Peyer's patch (tissue), 4 donors: ENCODE results near the gene PGAP3. TPM values are rescaled to one million over a fixed set of nuclear protein-coding genes. Genes with fewer than 3 reads are reported as not detected.

Experiments
- DNase-seq, 3 donors: peaks; one replicate each; pipeline ENCODE4 v3.0.0-alpha.2; 2017 to 2019
- H3K27ac ChIP-seq, 4 donors: fragments of 200-600 bp; sonication (generic); one replicate each; pipeline ENCODE4 v1.5.1; 2016 to 2019
- H3K27me3 ChIP-seq, 2 donors: fragments of 200-600 bp; sonication (generic); one replicate each; pipeline ENCODE4 v1.5.1; 2019
- H3K36me3 ChIP-seq, 3 donors: fragments of 200-600 bp; sonication (generic); one replicate each; pipeline ENCODE4 v1.5.1; 2016 to 2019
- H3K4me1 ChIP-seq, 4 donors: fragments of 200-600 bp; sonication (generic); one replicate each; pipeline ENCODE4 v1.5.1; 2016 to 2019
- H3K4me3 ChIP-seq, 4 donors: fragments of 200-600 bp; sonication (generic); 1 replicate in 3 of 4; 2 replicates in 1 of 4; pipeline ENCODE4 v1.5.1; 2016 to 2019; ENCODE audit warnings: mild to moderate bottlenecking in 1 of 4
- H3K9me3 ChIP-seq, 4 donors: fragments of 200-600 bp; sonication (generic); one replicate each; pipeline ENCODE4 v1.5.1; 2016 to 2019; ENCODE audit warnings: mild to moderate bottlenecking in 1 of 4
- CTCF ChIP-seq, 6 experiments: fragments of 450-650 bp in 4 of 6; fragments of 200-600 bp in 2 of 6; sonication (generic) in 1 of 6; IDR thresholded peaks; one replicate each; pipeline ENCODE4 v1.5.1; 2017 to 2019; ENCODE audit warnings: antibody characterized with exemption in 6 of 6, mild to moderate bottlenecking in 3 of 6, moderate library complexity in 1 of 6
- POLR2A ChIP-seq, 2 donors: fragments of 450-650 bp; IDR thresholded peaks; one replicate each; pipeline ENCODE4 v1.5.1; 2017; ENCODE audit warnings: antibody characterized with exemption in 2 of 2, mild to moderate bottlenecking in 2 of 2, moderate library complexity in 2 of 2
- total RNA-seq, 4 donors: library from RNA; depleted of rRNA; stranded (reverse); fragments of >200 nt; gene quantifications; one replicate each; pipeline ENCODE4 v1.1.0, GENCODE V29; 2016

The PGAP3 gene
- total RNA-seq, 4 donors from 2014 or later = 15.7 to 72.3 (median 65.1) TPM

- no peak for DNase-seq
- H3K27ac ChIP-seq = no peak overlapping the region
- H3K9me3 ChIP-seq = no peaks in the 10 kb centered on the region
- TF ChIP-seq CTCF (IDR thresholded peaks at IDR 0.05) = no peak
- no peak overlapping the region for H3K4me3 ChIP-seq
- H3K27me3 ChIP-seq = no peaks in the 10 kb centered on the region
- peaks cover 0 to 32% (median 2%) of the 10 kb centered on the region in 4 donors for H3K4me1 ChIP-seq
- peaks cover 0 to 80% (median 0%) of the 10 kb centered on the region in 3 donors for H3K36me3 ChIP-seq
Measured at GRCh38 chr17:39709998-39710964, 22.4 kb upstream of the PGAP3 start.

- no peaks in the 10 kb centered on the region for H3K9me3 ChIP-seq
- no peaks in the 10 kb centered on the region for H3K27me3 ChIP-seq
- peaks cover 0 to 41% (median 6%) of the 10 kb centered on the region in 4 donors for H3K4me1 ChIP-seq
- H3K36me3 ChIP-seq = peaks cover 0 to 72% (median 0%) of the 10 kb centered on the region in 3 donors
- H3K27ac ChIP-seq = no peak overlapping the region
- H3K4me3 ChIP-seq = no peak overlapping the region
- DNase-seq = no peak
- TF ChIP-seq CTCF (IDR thresholded peaks at IDR 0.05) = no peak
- TF ChIP-seq POLR2A (IDR thresholded peaks at IDR 0.05) = no peak
Measured at GRCh38 chr17:39709319-39709997, 21.6 kb upstream of the PGAP3 start.

- H3K4me1 ChIP-seq = peaks cover 3 to 66% (median 6%) of the 10 kb centered on the region in 4 donors
Measured at GRCh38 chr17:39706921-39707337, 19.1 kb upstream of the PGAP3 start.

GRCh38 chr17:39706383-39706782 lies 18.5 kb upstream of the PGAP3 start:
- Histone ChIP-seq H3K27ac (peak overlapping the region in 3 of 4 donors; percentile 76 to 92 (median 91)), H3K4me1 (peaks cover 3 to 71% (median 6%) of the 10 kb centered on the region in 4 donors), H3K36me3 (peaks cover 0 to 42% (median 0%) of the 10 kb centered on the region in 3 donors), H3K9me3 (no peaks in the 10 kb centered on the region), H3K27me3 (no peaks in the 10 kb centered on the region), H3K4me3 (peak overlapping the region in 1 of 4 donors; percentile 24)
- TF ChIP-seq CTCF (IDR thresholded peaks at IDR 0.05) (no peak), POLR2A (IDR thresholded peaks at IDR 0.05) (no peak)
- no peak for DNase-seq

More at GRCh38 chr17:39706921-39707337, 19.1 kb upstream of the PGAP3 start:
- H3K27ac ChIP-seq = peak overlapping the region in 3 of 4 donors; percentile 76 to 92 (median 91)
- H3K27me3 ChIP-seq = no peaks in the 10 kb centered on the region
- no peak for TF ChIP-seq CTCF (IDR thresholded peaks at IDR 0.05)
- TF ChIP-seq POLR2A (IDR thresholded peaks at IDR 0.05) = no peak
- no peaks in the 10 kb centered on the region for H3K9me3 ChIP-seq
- H3K36me3 ChIP-seq = peaks cover 0 to 47% (median 0%) of the 10 kb centered on the region in 3 donors
- H3K4me3 ChIP-seq = peak overlapping the region in 1 of 4 donors; percentile 24
- peak in 1 of 3 donors; percentile 64 for DNase-seq

DNA sequence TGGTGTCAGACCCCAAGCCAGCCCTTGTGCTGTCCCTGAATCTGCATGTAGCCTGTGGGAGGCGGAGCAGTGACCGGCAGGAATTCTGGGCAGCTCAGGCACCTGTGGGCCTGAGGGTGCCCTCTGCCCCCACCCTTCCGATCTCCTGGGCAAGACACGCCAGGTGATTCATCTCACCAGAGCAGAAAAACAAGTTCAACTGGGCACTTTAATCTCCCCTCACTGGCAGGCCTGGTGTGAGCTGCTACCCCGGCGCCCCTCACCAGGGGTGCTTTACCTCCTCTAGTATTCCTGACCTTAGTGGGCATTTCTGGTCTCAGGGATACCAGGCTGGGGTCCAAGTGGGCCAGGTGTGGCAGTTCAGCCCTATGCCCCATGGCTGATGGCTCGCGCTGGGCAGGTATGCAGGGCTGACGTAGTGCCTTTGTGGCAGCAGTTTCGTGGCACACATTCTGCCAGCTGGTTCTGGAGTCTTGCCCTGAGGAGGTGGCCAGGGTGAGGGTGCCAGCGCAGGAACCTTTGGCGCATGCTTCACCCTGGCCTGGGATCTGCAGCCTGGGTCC lies 18.0 kb upstream of the PGAP3 start:
- DNase-seq = peak in 2 of 3 donors; percentile 83 to 85
- peaks cover 0 to 37% (median 0%) of the 10 kb centered on the region in 3 donors for H3K36me3 ChIP-seq
- peak overlapping the region in 2 of 4 donors; percentile 10 to 24 for H3K4me3 ChIP-seq
- H3K4me1 ChIP-seq = peaks cover 3 to 71% (median 6%) of the 10 kb centered on the region in 4 donors
- no peaks in the 10 kb centered on the region for H3K9me3 ChIP-seq
- TF ChIP-seq CTCF (IDR thresholded peaks at IDR 0.05) = peak in 2 of 6 experiments; percentile 22 to 33
- TF ChIP-seq POLR2A (IDR thresholded peaks at IDR 0.05) = peak in 1 of 2 donors; percentile 43
- H3K27ac ChIP-seq = peak overlapping the region in 3 of 4 donors; percentile 76 to 92 (median 91)
- no peaks in the 10 kb centered on the region for H3K27me3 ChIP-seq
